GM18505 (cell line): ENCODE measurements around the gene ATP13A5.

Experiments
- ATAC-seq: cut with Tn5 transposase; IDR thresholded peaks from one replicate; pipeline ENCODE4 v1.9.1; 2021; ENCODE audit not compliant: unreplicated experiment
- POLR2A ChIP-seq: IDR thresholded peaks from 4 replicates; pipeline ENCODE4 v1.6.1; 2011; ENCODE audit warnings: borderline replicate concordance; ENCODE audit not compliant: insufficient read depth, insufficient read length; ENCODE audit errors: extremely low read depth

The ATP13A5 gene, protein sequence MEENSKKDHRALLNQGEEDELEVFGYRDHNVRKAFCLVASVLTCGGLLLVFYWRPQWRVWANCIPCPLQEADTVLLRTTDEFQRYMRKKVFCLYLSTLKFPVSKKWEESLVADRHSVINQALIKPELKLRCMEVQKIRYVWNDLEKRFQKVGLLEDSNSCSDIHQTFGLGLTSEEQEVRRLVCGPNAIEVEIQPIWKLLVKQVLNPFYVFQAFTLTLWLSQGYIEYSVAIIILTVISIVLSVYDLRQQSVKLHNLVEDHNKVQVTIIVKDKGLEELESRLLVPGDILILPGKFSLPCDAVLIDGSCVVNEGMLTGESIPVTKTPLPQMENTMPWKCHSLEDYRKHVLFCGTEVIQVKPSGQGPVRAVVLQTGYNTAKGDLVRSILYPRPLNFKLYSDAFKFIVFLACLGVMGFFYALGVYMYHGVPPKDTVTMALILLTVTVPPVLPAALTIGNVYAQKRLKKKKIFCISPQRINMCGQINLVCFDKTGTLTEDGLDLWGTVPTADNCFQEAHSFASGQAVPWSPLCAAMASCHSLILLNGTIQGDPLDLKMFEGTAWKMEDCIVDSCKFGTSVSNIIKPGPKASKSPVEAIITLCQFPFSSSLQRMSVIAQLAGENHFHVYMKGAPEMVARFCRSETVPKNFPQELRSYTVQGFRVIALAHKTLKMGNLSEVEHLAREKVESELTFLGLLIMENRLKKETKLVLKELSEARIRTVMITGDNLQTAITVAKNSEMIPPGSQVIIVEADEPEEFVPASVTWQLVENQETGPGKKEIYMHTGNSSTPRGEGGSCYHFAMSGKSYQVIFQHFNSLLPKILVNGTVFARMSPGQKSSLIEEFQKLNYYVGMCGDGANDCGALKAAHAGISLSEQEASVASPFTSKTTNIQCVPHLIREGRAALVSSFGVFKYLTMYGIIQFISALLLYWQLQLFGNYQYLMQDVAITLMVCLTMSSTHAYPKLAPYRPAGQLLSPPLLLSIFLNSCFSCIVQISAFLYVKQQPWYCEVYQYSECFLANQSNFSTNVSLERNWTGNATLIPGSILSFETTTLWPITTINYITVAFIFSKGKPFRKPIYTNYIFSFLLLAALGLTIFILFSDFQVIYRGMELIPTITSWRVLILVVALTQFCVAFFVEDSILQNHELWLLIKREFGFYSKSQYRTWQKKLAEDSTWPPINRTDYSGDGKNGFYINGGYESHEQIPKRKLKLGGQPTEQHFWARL

DNA sequence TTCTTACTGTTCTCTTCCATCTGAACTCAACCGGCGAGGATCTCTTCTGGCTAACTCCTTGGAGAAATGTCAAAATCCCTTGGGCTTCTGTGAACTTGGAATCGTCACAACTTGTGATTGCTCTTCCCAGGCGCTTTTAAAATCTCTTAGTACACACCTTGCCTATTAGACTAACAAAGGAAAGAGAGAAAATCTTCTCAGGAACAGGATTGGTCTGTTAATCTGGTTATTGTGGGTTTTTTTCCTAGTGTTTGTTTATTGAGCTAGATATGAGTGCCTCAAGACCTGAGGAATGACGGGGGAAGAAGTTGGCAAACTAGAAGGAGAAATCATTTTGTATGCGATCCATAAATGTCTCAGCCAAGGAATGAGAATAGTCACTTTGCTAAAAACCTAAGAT is at the start of gene ATP13A5:
Gene ATP13A5, minus strand, starts transcription at position 48 of the 400 bp plus-strand sequence. Its CDS starts 28 bp downstream, at position 20.
- ATAC-seq, result no peak
- TF ChIP-seq POLR2A, result no peak

DNA sequence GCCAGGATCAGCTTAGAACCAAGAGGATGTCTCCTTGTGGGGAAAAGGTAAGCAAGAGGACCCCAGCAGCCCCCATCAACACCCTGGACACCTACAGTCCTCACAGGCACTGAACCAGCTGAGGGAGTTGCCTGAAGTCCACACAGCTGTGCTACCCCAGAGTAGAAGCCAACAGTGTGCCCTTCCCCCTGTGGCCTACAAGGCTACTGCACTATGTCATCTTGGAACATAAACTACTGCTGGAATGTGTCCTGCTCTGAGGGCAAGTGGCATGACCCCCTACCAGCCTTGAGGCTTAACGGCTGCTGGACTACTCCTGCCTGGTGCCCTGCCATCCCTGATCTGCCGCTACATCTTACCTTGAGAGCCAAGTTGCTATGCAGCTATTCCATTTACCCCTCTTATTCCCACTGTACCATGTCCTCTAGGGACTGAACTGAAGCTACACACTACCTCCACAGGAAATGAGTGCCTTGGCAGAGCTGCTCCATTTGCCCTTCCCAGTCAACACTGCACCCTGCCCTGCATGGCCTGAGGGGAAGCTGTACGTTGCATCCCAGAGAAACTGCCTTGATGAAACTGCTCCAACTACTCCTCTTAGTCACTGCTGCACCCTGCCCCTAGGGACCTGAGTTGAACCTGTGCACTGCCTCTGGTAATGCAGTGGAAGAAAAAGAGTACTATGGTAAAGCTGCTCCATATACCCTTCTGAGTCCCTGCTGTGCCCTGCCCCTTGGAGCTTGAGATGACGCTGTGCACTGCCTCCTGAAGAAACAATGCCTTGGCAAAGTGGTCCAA is 40.2 kb upstream of the ATP13A5 start:
- no peak for ATAC-seq
- TF ChIP-seq POLR2A, result no peak

DNA sequence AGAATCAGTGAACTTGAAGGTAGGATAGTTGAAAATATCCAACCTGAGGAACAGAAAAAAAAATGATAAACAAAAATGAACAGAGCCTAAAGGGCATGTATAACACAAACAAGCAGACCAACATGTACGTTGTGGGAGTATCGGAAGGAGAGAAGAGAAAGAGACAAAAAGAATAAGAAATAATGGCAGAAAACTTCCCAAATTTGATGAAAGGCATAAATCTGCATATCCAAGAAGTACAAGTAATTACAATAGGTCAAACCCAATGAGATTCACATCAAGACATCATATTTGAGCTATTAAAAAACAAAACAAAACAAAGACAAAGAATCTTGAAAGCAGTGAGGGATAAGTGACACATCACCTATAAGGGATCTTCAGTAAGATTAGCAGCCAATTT is 38.1 kb upstream of the ATP13A5 start:
- no peak for TF ChIP-seq POLR2A
- ATAC-seq, result no peak

DNA sequence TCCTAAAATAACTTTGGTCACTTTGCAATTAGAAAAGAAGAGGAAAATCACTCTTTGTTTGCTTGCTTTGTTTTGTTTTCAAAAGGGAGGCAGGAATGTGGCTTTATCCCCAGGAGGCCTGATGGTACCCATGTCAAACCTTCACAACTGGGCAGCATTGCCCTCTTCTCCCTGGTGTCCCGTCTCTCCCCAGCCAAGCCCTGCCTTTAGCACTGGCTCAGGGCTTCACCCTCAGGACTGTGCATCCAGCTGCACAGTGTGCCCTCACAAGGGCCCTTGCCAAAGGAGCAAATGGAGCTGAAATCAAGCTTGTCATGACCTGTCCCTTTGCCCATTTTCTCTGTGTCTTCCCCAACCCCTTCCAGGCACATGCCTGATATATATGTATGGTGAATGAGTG is 29.1 kb upstream of the ATP13A5 start:
- no peak for ATAC-seq
- TF ChIP-seq POLR2A, result no peak

DNA sequence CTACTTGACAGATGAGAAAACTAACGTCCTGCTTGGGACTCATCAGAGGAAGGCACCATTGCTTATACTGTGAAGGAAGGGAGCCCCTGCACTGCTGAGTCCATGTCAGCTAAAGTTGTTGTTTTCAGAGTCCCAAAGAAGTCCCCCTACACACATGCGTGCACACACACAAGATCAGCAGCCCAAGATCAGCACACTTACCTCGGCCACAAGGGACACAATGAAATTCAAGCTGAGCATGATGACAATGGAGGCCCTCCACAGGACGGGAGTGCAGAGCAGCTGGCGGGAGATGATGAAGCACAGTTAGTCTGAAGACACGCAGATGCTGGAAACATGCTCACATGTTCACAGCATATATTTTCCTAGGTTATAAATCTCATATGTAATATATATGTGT is 28.6 kb upstream of the ATP13A5 start:
- ATAC-seq, result no peak
- TF ChIP-seq POLR2A, result no peak

DNA sequence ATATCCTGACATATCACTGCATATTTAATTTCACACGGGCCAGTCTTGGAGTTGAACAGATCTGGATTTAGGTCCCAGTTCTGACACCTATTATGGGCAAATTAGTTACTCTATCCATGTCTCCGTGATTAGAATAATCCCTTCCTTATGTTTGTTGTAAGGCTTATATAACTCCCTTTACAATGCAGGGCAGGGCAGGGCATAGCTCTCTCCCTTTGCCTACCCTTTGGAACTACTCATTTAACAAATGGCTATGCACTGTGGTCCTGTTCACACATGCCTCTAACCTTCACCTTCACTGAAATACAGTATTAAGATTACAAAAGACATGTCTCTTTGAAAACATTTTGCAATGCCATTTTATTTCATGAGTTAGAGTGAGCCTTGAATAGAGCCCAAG is 24.8 kb upstream of the ATP13A5 start:
- no peak for ATAC-seq
- no peak for TF ChIP-seq POLR2A

DNA sequence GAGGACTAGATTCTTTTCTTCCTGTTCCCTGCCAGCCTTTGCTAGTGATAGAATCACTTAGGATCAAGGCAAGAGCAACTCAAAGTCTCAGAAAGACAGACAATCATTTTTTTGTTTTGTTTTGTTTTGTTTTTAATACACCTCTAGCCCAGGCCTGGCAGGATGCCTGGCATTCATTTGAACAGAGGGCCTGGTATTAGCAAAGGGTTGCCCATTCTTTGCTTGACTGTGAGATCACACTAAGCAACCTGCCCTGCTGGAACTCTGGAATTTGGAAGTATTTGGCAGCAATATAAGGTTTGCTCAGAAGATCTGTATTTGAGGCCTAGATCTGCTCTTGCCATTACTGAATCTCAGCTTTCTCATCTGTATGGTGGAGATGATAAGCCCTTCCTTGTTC is 21.8 kb upstream of the ATP13A5 start:
- no peak for ATAC-seq
- no peak for TF ChIP-seq POLR2A

DNA sequence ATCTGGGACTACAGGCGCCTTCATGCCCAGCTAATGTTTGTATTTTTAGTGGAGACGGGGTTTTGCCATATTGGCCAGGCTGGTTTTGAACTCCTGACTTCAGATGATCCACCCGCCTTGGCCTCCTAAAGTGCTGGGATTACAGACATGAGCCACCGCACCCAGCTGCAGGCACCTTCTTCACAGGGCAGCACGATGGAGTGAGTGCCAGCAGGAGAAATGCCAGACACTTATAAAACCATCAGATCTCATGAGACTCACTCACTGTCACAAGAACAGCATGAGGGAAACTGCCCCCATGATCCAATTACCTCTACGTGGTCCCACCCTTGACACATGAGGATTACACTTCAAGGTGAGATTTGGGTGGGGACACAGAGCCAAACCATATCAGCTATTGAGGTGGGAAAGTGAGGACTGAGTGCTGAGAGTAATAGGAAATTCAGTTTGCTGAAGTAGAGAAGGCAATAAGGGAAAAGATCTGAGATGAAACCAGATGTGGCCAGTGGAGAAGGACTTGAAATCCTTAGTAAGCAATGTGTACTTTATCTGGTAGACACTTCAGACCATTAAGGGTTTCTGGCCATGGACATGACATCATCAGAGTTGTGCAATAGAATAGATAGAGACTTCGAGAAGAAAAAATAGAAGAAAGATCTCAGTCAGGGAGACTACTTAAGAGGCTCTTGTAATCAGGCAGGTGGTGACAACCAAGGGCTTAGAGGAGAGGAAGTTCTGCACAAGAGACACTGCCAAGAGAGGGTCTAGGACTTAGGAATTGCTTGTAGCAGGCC is 18.1 kb upstream of the ATP13A5 start:
- ATAC-seq, result no peak

DNA sequence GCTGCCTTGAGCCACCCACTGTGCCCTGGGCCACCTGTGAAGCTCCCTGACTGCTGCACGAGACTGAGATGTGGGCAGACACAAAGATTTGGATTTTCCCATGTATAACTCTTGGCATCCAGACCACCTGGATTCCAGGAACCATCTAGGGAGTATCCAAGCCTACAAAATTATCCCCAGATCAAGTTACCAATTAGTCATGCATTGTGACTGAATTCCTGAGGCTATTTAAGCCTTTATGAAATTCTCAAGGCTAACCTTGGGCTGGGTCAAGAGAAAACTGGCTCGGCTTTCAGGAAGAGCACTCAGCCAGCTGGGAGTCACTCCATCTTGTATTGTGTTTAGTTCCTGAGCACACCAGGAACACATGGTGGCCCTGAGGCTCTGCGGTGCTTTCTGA is 13.3 kb upstream of the ATP13A5 start:
- ATAC-seq, result no peak
- no peak for TF ChIP-seq POLR2A

More for the DNA sequence above, 18.1 kb upstream of the ATP13A5 start:
- TF ChIP-seq POLR2A, result no peak

DNA sequence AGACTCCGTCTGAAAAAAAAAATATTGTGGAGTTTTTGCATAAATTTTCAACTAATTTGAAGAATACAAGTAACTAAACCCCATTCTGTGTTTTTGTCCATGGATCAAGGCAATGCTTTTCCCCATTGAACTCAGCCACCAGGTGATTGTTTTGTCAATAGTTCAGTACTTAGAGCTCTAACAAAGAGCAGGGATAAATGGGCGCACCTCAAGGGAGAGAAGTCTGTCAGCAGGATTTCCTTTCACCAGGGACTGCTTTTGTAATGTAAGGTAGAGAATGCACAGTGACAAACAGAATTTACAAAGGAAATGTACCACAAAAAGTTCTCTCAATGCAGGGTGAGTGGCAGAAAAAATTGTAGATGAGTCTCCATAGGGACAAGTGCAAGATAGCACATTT is 10.8 kb upstream of the ATP13A5 start:
- ATAC-seq, result no peak
- no peak for TF ChIP-seq POLR2A

DNA sequence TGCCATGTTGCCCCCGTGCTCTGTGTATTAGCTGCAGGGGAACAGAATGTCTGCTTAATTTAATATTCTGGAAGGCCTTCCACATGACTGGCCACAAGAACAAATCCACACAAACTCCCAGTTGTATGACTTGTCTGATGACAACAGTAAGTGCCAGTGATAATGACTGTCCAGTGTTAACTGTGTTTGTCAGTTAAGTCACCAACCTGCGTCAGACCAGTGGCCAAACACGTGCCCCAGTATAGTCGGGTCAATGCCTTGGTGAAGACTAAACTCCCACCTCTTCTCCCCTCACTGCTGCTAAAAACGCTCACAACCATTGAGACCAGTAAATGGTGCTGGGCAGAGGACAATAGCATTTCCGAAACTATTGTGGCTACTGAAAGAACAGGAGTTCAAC is 9.8 kb upstream of the ATP13A5 start:
- ATAC-seq, result no peak
- no peak for TF ChIP-seq POLR2A

DNA sequence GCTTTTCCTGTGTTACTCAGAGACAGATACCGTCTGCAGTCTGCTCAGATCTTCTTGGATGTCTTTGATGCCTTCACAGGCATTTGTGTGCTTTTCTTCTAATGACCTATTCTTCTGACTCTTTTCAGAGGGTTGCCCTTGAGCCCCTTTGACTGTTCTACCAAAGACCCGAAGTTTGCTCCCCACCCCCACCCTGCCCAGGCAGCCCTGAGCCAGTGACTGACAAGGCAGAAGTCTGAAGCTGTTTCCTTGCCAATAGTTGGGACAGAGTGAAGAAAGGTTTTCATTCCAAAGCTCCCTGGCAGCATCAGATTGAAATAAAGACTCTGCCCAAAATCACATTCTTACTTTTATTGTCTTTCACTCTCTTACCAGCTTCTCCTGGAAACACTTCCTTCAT is 9.0 kb upstream of the ATP13A5 start:
- no peak for ATAC-seq
- no peak for TF ChIP-seq POLR2A
